HepG2 (cell line): ENCODE results near the gene FAM83E. TPM values are rescaled to one million over a fixed set of nuclear protein-coding genes. Genes with fewer than 3 reads are reported as not detected.

ENCODE experiments used
- ATAC-seq: fragments of 200-7000 bp; cut with Tn5 transposase; 3 replicates; pipeline ENCODE4 v1.9.1; 2020; ENCODE audit warnings: mild to moderate bottlenecking, moderate library complexity
- BruUV-seq: library from RNA; stranded (reverse); fragments of 400-500 nt; replicated peaks from 2 replicates; lab custom pipeline; 2021; lab: Mats Ljungman, UMichigan
- CTCF ChIA-PET: fragments of 300-600 bp; formaldehyde crosslinking; extraction: SDS; loops from one replicate; lab custom pipeline; 2021; ENCODE audit warnings: low total read pairs, inconsistent platforms, low intra/inter-chr PET ratio; lab: Yijun Ruan, JAX
- POLR2A ChIA-PET: fragments of 350-600 bp; sonication (Branson Sonifier 250); formaldehyde crosslinking; loops from one replicate; lab custom pipeline; 2020; ENCODE audit warnings: antibody characterized with exemption, inconsistent platforms; lab: Yijun Ruan, JAX
- DNase-seq: peaks from one replicate; pipeline ENCODE4 v3.0.0-alpha.2; 2015; ENCODE audit warnings: low spot score
- FAIRE-seq: peaks from 3 replicates; lab custom pipeline; 2011; peaks lifted over from hg19 to GRCh38; lab: Jason Lieb, UNC
- H2AFZ ChIP-seq: one replicate; pipeline ENCODE4 v1.6.1; 2011; ENCODE audit warnings: low read length, inconsistent platforms
- H3K27ac ChIP-seq: fragments of 300-600 bp; 3 replicates; pipeline ENCODE4 v1.8.0; 2011; ENCODE audit warnings: mixed run types, mild to moderate bottlenecking, mixed read lengths, low read length, inconsistent platforms; ENCODE audit not compliant: insufficient read depth; ENCODE audit errors: extremely low read length
- H3K27me3 ChIP-seq, 2 experiments: fragments of 200-600 bp in 1 of 2; 2 replicates in 1 of 2; 3 replicates in 1 of 2; pipeline versions ENCODE4 v1.6.0 to v1.8.0; 2011; ENCODE audit warnings: low read length in 2 of 2, mild to moderate bottlenecking in 2 of 2, moderate library complexity in 2 of 2, inconsistent platforms in 1 of 2; ENCODE audit not compliant: insufficient read depth in 2 of 2, control insufficient read depth in 1 of 2
- H3K36me3 ChIP-seq, 2 experiments: fragments of 200-600 bp in 1 of 2; replicated peaks in 1 of 2; 2 replicates in 1 of 2; 3 replicates in 1 of 2; pipeline versions ENCODE4 v1.5.1 to v1.8.0; 2011; ENCODE audit warnings: low read length in 2 of 2, inconsistent platforms in 1 of 2; ENCODE audit not compliant: insufficient read depth in 2 of 2, control insufficient read depth in 1 of 2
- H3K4me1 ChIP-seq: 2 replicates; pipeline ENCODE4 v1.5.1; 2012; ENCODE audit warnings: low read length, inconsistent platforms; ENCODE audit not compliant: insufficient read depth
- H3K4me2 ChIP-seq: 2 replicates; pipeline ENCODE4 v1.6.0; 2011; ENCODE audit warnings: low read depth, low read length, inconsistent platforms
- H3K4me3 ChIP-seq, 3 experiments: fragments of 200-600 bp in 1 of 3; sonication (generic), shearing (Covaris generic) in 1 of 3; replicated peaks in 1 of 3; 2 replicates each; pipeline ENCODE4 v1.5.1; 2011 to 2016; ENCODE audit warnings: low read length in 3 of 3, inconsistent platforms in 2 of 3, low read depth in 2 of 3, mild to moderate bottlenecking in 2 of 3, control low read depth in 1 of 3, mixed read lengths in 1 of 3; ENCODE audit not compliant: insufficient read depth in 1 of 3
- H3K79me2 ChIP-seq: one replicate; pipeline ENCODE4 v1.6.1; 2011; ENCODE audit warnings: low read length, inconsistent platforms; ENCODE audit not compliant: insufficient read depth
- H3K9ac ChIP-seq: 2 replicates; pipeline ENCODE4 v1.6.0; 2011; ENCODE audit warnings: mild to moderate bottlenecking, low read depth, low read length, inconsistent platforms; ENCODE audit not compliant: insufficient read depth
- H3K9me3 ChIP-seq: 2 replicates; pipeline ENCODE4 v1.5.1; 2012; ENCODE audit warnings: mild to moderate bottlenecking, low read length
- H4K20me1 ChIP-seq: 2 replicates; pipeline ENCODE4 v1.6.0; 2011; ENCODE audit warnings: inconsistent platforms, mild to moderate bottlenecking, low read length, moderate library complexity; ENCODE audit not compliant: insufficient read depth
- BHLHE40 ChIP-seq: IDR thresholded peaks from 2 replicates; pipeline ENCODE4 v1.6.1; 2011; ENCODE audit warnings: low read length, improper control_type of control experiment
- HNF4A ChIP-seq: sonication (generic); formaldehyde crosslinking; IDR thresholded peaks from 2 replicates; pipeline ENCODE4 v1.4.0; 2020; ENCODE audit warnings: missing genetic modification reagents
- PAXIP1 ChIP-seq: sonication (generic); formaldehyde crosslinking; conservative IDR thresholded peaks from 2 replicates; pipeline ENCODE4 v1.4.0; 2020; ENCODE audit warnings: mild to moderate bottlenecking, missing genetic modification reagents, moderate library complexity
- RAD21 ChIP-seq: fragments of 450-650 bp; formaldehyde crosslinking; IDR thresholded peaks from 2 replicates; pipeline ENCODE4 v1.5.0; 2020; ENCODE audit warnings: mild to moderate bottlenecking
- RARG ChIP-seq: sonication (generic); formaldehyde crosslinking; IDR thresholded peaks from 2 replicates; pipeline ENCODE4 v1.4.0; 2020; ENCODE audit warnings: low read depth, mild to moderate bottlenecking, missing genetic modification reagents
- RFX5 ChIP-seq: IDR thresholded peaks from 2 replicates; pipeline ENCODE4 v1.6.1; 2011; ENCODE audit warnings: low read depth, low read length, improper control_type of control experiment
- SRY ChIP-seq: sonication (generic); formaldehyde crosslinking; IDR thresholded peaks from 2 replicates; pipeline ENCODE4 v1.8.0; 2022; ENCODE audit warnings: mild to moderate bottlenecking, missing genetic modification reagents
- ZBTB3 ChIP-seq: sonication (generic); formaldehyde crosslinking; IDR thresholded peaks from 2 replicates; pipeline ENCODE4 v1.4.0; 2020; ENCODE audit warnings: low read depth, mild to moderate bottlenecking, moderate library complexity, missing genetic modification reagents, borderline replicate concordance
- WGBS: methylation state at CpG from one replicate; pipeline ENCODE4 v1.1.6; 2017; ENCODE audit warnings: low lambda C conversion rate; 5-methylcytosine and 5-hydroxymethylcytosine counted together
- in situ Hi-C: cut with HindIII; loops from 2 replicates; pipeline ENCODE4 v1.10.0; 2017; ENCODE audit warnings: low pct_unique_long_range_greater_than_20kb; ENCODE audit not compliant: extremely low pct_ligation_motif_present
- intact Hi-C: fragments of 100-400 bp; cut with micrococcal nuclease; formaldehyde crosslinking; loops from one replicate; pipeline ENCODE4 v1.10.0; 2022; ENCODE audit not compliant: unreplicated experiment
- polyA plus RNA-seq, 8 experiments: library from polyadenylated mRNA; depleted of rRNA in 3 of 8; stranded (reverse) in 7 of 8; unstranded in 1 of 8; fragments of >200 nt; fragmentation: Illumina TruSeq in 4 of 8; extraction: Trizol in 4 of 8; gene quantifications; 2 replicates each; pipeline versions ENCODE4 v1.2.1 to v1.2.3, GENCODE V29; 2011 to 2016; ENCODE audit warnings: low read depth in 4 of 8, missing spikeins in 1 of 8, mixed read lengths in 1 of 8; ENCODE audit not compliant: insufficient read depth in 1 of 8
- total RNA-seq, 5 experiments: library from RNA; depleted of rRNA; stranded (reverse); fragments of >200 nt; fragmentation: Illumina TruSeq; extraction: Trizol; gene quantifications; 2 replicates each; pipeline ENCODE4 v1.2.3, GENCODE V29; 2016; ENCODE audit warnings: low read depth in 1 of 5

Gene FAM83E
- total and polyA plus RNA-seq, 2 of the 13 experiments (the other 11 are each of a cell fraction or from before 2014, with no cell fraction given): 0.18 to 0.60 TPM

GRCh38 chr19:48656840-48657474, 42.1 kb upstream of the FAM83E start:
- H3K36me3 ChIP-seq: no peaks in the 10 kb centered on the region
- in situ Hi-C loops: no loop called here
- H3K4me2 ChIP-seq: no peak overlapping the region
- no TSS peak for BruUV-seq
- no peak overlapping the region for H3K9ac ChIP-seq
- FAIRE-seq (no peak), DNase-seq (no peak), ATAC-seq (no peak)
- CTCF ChIA-PET: no interaction called here
- POLR2A ChIA-PET: no interaction called here
- H3K27me3 ChIP-seq: no peaks in the 10 kb centered on the region
- no peaks in the 10 kb centered on the region for H3K79me2 ChIP-seq
- no peaks in the 10 kb centered on the region for H4K20me1 ChIP-seq
- H2AFZ ChIP-seq: no peak overlapping the region
- 28% methylated on average over 15 of the region's 16 CpGs for WGBS
- TF ChIP-seq SRY (CRISPR knock-in tag): no peak
- peak; percentile 71; the same call in 1 of the 2 replicates for TF ChIP-seq RFX5
- no peak for TF ChIP-seq PAXIP1
- TF ChIP-seq ZBTB3 (CRISPR knock-in tag): no peak
- TF ChIP-seq HNF4A (CRISPR knock-in tag): no peak
- TF ChIP-seq RARG (CRISPR knock-in tag): no peak
- TF ChIP-seq RAD21 (CRISPR knock-in tag): no peak
- peak; percentile 65 for TF ChIP-seq BHLHE40
- H3K27ac ChIP-seq: no peak overlapping the region
- no peak overlapping the region for H3K4me3 ChIP-seq
- no peaks in the 10 kb centered on the region for H3K9me3 ChIP-seq
- H3K4me1 ChIP-seq: peaks cover 2% of the 10 kb centered on the region; the same call in 1 of the 2 replicates
- intact Hi-C loops: loop anchor here (1.0 kb wide), 1 partner anchor 34 kb away; no protein-coding TSS in a partner anchor
